ENCODE data around the gene PTTG1.
A peak's percentile ranks its signal among the peaks of the same experiment; 100 is the strongest.

- peak in 1 of 2 donors; percentile 34 for TF ChIP-seq CTCF (conservative IDR thresholded peaks at IDR 0.05 in 1 of 2, IDR thresholded peaks at IDR 0.05 in 1 of 2; ENCODE audit: low read depth in 1 of 2, low read length in 2 of 2)
- no peak for TF ChIP-seq EZH2 (IDR thresholded peaks at IDR 0.05; ENCODE audit: low read length, missing control alignments)
Measured at GRCh38 chr5:160390787-160391696, 30.6 kb upstream of the PTTG1 start.

Data from fibroblast of lung (primary cell).